Suprapubic skin (tissue), 4 donors: ENCODE measurements around the gene ARF6.
A peak's percentile ranks its signal among the peaks of the same experiment; 100 is the strongest.

Experiments
- CTCF ChIP-seq, 2 donors: fragments of 200-600 bp in 1 of 2; fragments of 450-650 bp in 1 of 2; sonication (generic) in 1 of 2; IDR thresholded peaks; one replicate each; pipeline ENCODE4 v1.5.1; 2016 to 2019; ENCODE audit warnings: antibody characterized with exemption in 2 of 2, mild to moderate bottlenecking in 1 of 2, moderate library complexity in 1 of 2
- EP300 ChIP-seq: sonication (generic); formaldehyde crosslinking; IDR thresholded peaks from one replicate; pipeline ENCODE4 v1.6.1; 2017; ENCODE audit warnings: antibody characterized with exemption
- POLR2A ChIP-seq, 2 donors: fragments of 450-650 bp; IDR thresholded peaks; one replicate each; pipeline ENCODE4 v1.6.1; 2017; ENCODE audit warnings: antibody characterized with exemption in 2 of 2, mild to moderate bottlenecking in 2 of 2, moderate library complexity in 2 of 2
- POLR2AphosphoS5 ChIP-seq, 3 donors: sonication (generic); formaldehyde crosslinking; IDR thresholded peaks; one replicate each; pipeline ENCODE4 v1.6.1; 2017; ENCODE audit warnings: antibody characterized with exemption in 3 of 3

- TF ChIP-seq CTCF (IDR thresholded peaks at IDR 0.05): no peak
- TF ChIP-seq POLR2A (IDR thresholded peaks at IDR 0.05): peak in 1 of 2 donors; percentile 2
- no peak for TF ChIP-seq EP300
- TF ChIP-seq POLR2AphosphoS5 (IDR thresholded peaks at IDR 0.05): no peak
These were observed 679 bp downstream of the ARF6 start for GRCh38 chr14:49893309-49894213.
